SK-N-SH treated with all-trans-retinoic acid at 6 μM for 48 hours (cell line): ENCODE measurements around the gene OXTR.

Experiments used
- ATAC-seq: fragments of 200-7000 bp; cut with Tn5 transposase; 3 replicates; pipeline ENCODE4 v1.9.1; 2020; ENCODE audit warnings: mild to moderate bottlenecking, moderate library complexity
- ARNTL ChIP-seq: fragments of 450-650 bp; formaldehyde crosslinking; IDR thresholded peaks from 2 replicates; pipeline ENCODE4 v1.5.0; 2020; ENCODE audit warnings: low read depth, mild to moderate bottlenecking, moderate library complexity, borderline replicate concordance
- BACH2 ChIP-seq: fragments of 250-450 bp; sonication (Bioruptor Pico); IDR thresholded peaks from 2 replicates; pipeline ENCODE4 v1.9.0; 2021; ENCODE audit warnings: mild to moderate bottlenecking, borderline replicate concordance
- CSDC2 ChIP-seq: fragments of 250-450 bp; sonication (Bioruptor Pico); IDR thresholded peaks from 2 replicates; pipeline ENCODE4 v1.5.0; 2020; ENCODE audit warnings: mild to moderate bottlenecking, moderate library complexity
- ESRRG ChIP-seq: fragments of 250-450 bp; sonication (Bioruptor Pico); IDR thresholded peaks from 2 replicates; pipeline ENCODE4 v1.6.1; 2021; ENCODE audit warnings: mild to moderate bottlenecking
- GLIS3 ChIP-seq: fragments of 250-450 bp; sonication (Bioruptor Pico); IDR thresholded peaks from 2 replicates; pipeline ENCODE4 v1.5.0; 2020; ENCODE audit warnings: mild to moderate bottlenecking, moderate library complexity
- OSR1 ChIP-seq: fragments of 250-450 bp; sonication (Bioruptor Pico); IDR thresholded peaks from 2 replicates; pipeline ENCODE4 v1.8.0; 2022; ENCODE audit warnings: moderate library complexity, mild to moderate bottlenecking, inconsistent platforms
- POU6F1 ChIP-seq: fragments of 250-450 bp; sonication (Bioruptor Pico); IDR thresholded peaks from 2 replicates; pipeline ENCODE4 v1.8.0; 2021; ENCODE audit warnings: low read depth, mild to moderate bottlenecking, moderate library complexity, borderline replicate concordance
- PPARA ChIP-seq: fragments of 250-450 bp; sonication (Bioruptor Pico); IDR thresholded peaks from 2 replicates; pipeline ENCODE4 v1.5.0; 2020; ENCODE audit warnings: mild to moderate bottlenecking, borderline replicate concordance
- RARB ChIP-seq: fragments of 250-450 bp; sonication (Bioruptor Pico); IDR thresholded peaks from 2 replicates; pipeline ENCODE4 v1.8.0; 2021; ENCODE audit warnings: mild to moderate bottlenecking, moderate library complexity
- SNAI2 ChIP-seq: fragments of 250-450 bp; sonication (Bioruptor Pico); IDR thresholded peaks from 2 replicates; pipeline ENCODE4 v1.5.0; 2020; ENCODE audit warnings: mild to moderate bottlenecking, moderate library complexity
- TCF4 ChIP-seq: fragments of 250-450 bp; sonication (Bioruptor Pico); IDR thresholded peaks from 2 replicates; pipeline ENCODE4 v1.8.0; 2021; ENCODE audit warnings: mild to moderate bottlenecking, moderate library complexity, borderline replicate concordance
- TOX ChIP-seq: fragments of 250-450 bp; sonication (Bioruptor Pico); IDR thresholded peaks from 2 replicates; pipeline ENCODE4 v1.8.0; 2021; ENCODE audit warnings: mild to moderate bottlenecking, moderate library complexity, borderline replicate concordance
- ZC3H10 ChIP-seq: fragments of 250-450 bp; sonication (Bioruptor Pico); IDR thresholded peaks from 2 replicates; pipeline ENCODE4 v1.5.1; 2021; ENCODE audit warnings: mild to moderate bottlenecking, moderate library complexity
- ZFP3 ChIP-seq: fragments of 250-450 bp; sonication (Bioruptor Pico); IDR thresholded peaks from 2 replicates; pipeline ENCODE4 v1.5.0; 2020; ENCODE audit warnings: mild to moderate bottlenecking, moderate library complexity
- ZFP30 ChIP-seq: fragments of 450-650 bp; formaldehyde crosslinking; IDR thresholded peaks from 2 replicates; pipeline ENCODE4 v1.5.0; 2022; ENCODE audit warnings: mild to moderate bottlenecking, moderate library complexity
- ZNF565 ChIP-seq: fragments of 450-650 bp; formaldehyde crosslinking; conservative IDR thresholded peaks from 2 replicates; pipeline ENCODE4 v1.5.0; 2020; ENCODE audit warnings: low read depth, mild to moderate bottlenecking, moderate library complexity
- ZNF70 ChIP-seq: fragments of 450-650 bp; formaldehyde crosslinking; IDR thresholded peaks from 2 replicates; pipeline ENCODE4 v1.5.0; 2020; ENCODE audit warnings: mild to moderate bottlenecking, moderate library complexity
- ZNF8 ChIP-seq: fragments of 450-650 bp; formaldehyde crosslinking; IDR thresholded peaks from 2 replicates; pipeline ENCODE4 v1.5.0; 2020; ENCODE audit warnings: mild to moderate bottlenecking, moderate library complexity
- TF ChIP-seq, protein P1 (sequence below): fragments of 250-450 bp; sonication (Bioruptor Pico); IDR thresholded peaks from 2 replicates; pipeline ENCODE4 v1.5.1; 2020; ENCODE audit warnings: low read depth, mild to moderate bottlenecking, moderate library complexity
- TF ChIP-seq, protein P2 (sequence below): fragments of 250-450 bp; sonication (Bioruptor Pico); IDR thresholded peaks from 2 replicates; pipeline ENCODE4 v1.5.0; 2020; ENCODE audit warnings: mild to moderate bottlenecking, moderate library complexity
- TF ChIP-seq, protein P3 (sequence below): fragments of 250-450 bp; sonication (Bioruptor Pico); IDR thresholded peaks from 2 replicates; pipeline ENCODE4 v1.8.0; 2020; ENCODE audit warnings: mild to moderate bottlenecking, moderate library complexity, borderline replicate concordance

The OXTR gene

GRCh38 chr3:8805774-8806173, 36.4 kb upstream of the OXTR start:
- ATAC-seq, result no peak
- no peak for TF ChIP-seq ZNF8

DNA sequence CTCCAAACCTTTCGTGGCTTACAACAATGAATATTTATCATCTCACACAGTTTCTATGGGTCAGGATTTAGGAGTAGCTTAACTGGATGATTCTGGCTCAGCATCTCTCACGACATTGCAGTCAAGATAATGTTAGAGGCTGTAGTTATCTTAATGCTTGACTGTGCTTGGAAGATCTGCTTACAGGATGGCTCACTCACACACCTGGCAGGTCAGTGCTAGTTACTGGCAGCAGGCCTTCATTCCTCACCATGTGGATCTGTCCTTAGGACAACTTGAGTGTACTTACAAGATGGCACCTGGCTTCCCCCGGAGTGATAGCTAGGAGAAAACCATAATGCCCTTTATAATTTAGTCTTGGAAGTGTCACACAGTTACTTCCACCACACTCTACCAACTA, 32.8 kb upstream of the OXTR start:
- ATAC-seq, result no peak
- TF ChIP-seq POU6F1 (CRISPR knock-in tag), result no peak
- TF ChIP-seq GLIS3, result no peak
- TF ChIP-seq, protein P1, sequence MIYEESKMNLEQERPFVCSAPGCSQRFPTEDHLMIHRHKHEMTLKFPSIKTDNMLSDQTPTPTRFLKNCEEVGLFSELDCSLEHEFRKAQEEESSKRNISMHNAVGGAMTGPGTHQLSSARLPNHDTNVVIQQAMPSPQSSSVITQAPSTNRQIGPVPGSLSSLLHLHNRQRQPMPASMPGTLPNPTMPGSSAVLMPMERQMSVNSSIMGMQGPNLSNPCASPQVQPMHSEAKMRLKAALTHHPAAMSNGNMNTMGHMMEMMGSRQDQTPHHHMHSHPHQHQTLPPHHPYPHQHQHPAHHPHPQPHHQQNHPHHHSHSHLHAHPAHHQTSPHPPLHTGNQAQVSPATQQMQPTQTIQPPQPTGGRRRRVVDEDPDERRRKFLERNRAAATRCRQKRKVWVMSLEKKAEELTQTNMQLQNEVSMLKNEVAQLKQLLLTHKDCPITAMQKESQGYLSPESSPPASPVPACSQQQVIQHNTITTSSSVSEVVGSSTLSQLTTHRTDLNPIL (CRISPR knock-in tag), result no peak
- TF ChIP-seq TCF4 (CRISPR knock-in tag), result no peak
- TF ChIP-seq ZFP3 (CRISPR knock-in tag), result no peak
- no peak for TF ChIP-seq BACH2 (CRISPR knock-in tag)
- TF ChIP-seq ESRRG (CRISPR knock-in tag), result no peak
- TF ChIP-seq, protein P2, sequence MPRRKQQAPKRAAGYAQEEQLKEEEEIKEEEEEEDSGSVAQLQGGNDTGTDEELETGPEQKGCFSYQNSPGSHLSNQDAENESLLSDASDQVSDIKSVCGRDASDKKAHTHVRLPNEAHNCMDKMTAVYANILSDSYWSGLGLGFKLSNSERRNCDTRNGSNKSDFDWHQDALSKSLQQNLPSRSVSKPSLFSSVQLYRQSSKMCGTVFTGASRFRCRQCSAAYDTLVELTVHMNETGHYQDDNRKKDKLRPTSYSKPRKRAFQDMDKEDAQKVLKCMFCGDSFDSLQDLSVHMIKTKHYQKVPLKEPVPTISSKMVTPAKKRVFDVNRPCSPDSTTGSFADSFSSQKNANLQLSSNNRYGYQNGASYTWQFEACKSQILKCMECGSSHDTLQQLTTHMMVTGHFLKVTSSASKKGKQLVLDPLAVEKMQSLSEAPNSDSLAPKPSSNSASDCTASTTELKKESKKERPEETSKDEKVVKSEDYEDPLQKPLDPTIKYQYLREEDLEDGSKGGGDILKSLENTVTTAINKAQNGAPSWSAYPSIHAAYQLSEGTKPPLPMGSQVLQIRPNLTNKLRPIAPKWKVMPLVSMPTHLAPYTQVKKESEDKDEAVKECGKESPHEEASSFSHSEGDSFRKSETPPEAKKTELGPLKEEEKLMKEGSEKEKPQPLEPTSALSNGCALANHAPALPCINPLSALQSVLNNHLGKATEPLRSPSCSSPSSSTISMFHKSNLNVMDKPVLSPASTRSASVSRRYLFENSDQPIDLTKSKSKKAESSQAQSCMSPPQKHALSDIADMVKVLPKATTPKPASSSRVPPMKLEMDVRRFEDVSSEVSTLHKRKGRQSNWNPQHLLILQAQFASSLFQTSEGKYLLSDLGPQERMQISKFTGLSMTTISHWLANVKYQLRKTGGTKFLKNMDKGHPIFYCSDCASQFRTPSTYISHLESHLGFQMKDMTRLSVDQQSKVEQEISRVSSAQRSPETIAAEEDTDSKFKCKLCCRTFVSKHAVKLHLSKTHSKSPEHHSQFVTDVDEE (CRISPR knock-in tag), result no peak

DNA sequence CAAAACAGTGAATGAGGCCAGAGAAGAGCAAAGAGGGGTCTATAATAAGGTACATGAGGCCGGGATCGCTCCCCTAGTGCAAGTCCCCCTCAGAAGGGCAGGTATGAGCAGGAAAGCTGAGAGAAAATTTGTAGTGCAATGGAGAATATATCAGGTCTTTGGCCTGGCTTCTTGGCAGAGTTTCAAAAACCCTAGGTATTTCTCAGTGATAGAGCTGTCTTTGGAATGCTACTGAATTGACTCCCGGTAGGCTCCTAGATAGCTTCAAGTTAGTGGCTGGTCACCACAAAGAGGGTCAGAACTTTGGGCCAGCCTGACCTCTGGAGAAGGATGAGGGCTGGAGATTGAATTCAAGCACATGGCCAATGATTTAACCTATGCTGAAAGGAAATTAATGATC, 30.6 kb upstream of the OXTR start:
- no peak for ATAC-seq

GRCh38 chr3:8794247-8794646, 24.8 kb upstream of the OXTR start:
- ATAC-seq, result no peak
- TF ChIP-seq BACH2 (CRISPR knock-in tag) (no peak), ZNF565 (no peak), PPARA (CRISPR knock-in tag) (no peak), ARNTL (no peak), ZFP30 (CRISPR knock-in tag) (no peak), ZC3H10 (CRISPR knock-in tag) (no peak), TOX (CRISPR knock-in tag) (no peak), SNAI2 (CRISPR knock-in tag) (no peak), CSDC2 (CRISPR knock-in tag) (no peak), OSR1 (CRISPR knock-in tag) (no peak), RARB (CRISPR knock-in tag) (no peak), POU6F1 (CRISPR knock-in tag) (no peak), GLIS3 (no peak), TCF4 (CRISPR knock-in tag) (no peak), ZNF70 (CRISPR knock-in tag) (no peak), ZNF8 (no peak)
- TF ChIP-seq, protein P2 (CRISPR knock-in tag), result no peak
- TF ChIP-seq, protein P1 (CRISPR knock-in tag), result no peak
- TF ChIP-seq, protein P3, sequence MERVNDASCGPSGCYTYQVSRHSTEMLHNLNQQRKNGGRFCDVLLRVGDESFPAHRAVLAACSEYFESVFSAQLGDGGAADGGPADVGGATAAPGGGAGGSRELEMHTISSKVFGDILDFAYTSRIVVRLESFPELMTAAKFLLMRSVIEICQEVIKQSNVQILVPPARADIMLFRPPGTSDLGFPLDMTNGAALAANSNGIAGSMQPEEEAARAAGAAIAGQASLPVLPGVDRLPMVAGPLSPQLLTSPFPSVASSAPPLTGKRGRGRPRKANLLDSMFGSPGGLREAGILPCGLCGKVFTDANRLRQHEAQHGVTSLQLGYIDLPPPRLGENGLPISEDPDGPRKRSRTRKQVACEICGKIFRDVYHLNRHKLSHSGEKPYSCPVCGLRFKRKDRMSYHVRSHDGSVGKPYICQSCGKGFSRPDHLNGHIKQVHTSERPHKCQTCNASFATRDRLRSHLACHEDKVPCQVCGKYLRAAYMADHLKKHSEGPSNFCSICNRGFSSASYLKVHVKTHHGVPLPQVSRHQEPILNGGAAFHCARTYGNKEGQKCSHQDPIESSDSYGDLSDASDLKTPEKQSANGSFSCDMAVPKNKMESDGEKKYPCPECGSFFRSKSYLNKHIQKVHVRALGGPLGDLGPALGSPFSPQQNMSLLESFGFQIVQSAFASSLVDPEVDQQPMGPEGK (CRISPR knock-in tag), result no peak

More for the DNA sequence above, 30.6 kb upstream of the OXTR start:
- no peak for TF ChIP-seq PPARA (CRISPR knock-in tag)
- TF ChIP-seq CSDC2 (CRISPR knock-in tag), result no peak
- no peak for TF ChIP-seq RARB (CRISPR knock-in tag)
